ENCODE data around the gene AGAP1.

DNA sequence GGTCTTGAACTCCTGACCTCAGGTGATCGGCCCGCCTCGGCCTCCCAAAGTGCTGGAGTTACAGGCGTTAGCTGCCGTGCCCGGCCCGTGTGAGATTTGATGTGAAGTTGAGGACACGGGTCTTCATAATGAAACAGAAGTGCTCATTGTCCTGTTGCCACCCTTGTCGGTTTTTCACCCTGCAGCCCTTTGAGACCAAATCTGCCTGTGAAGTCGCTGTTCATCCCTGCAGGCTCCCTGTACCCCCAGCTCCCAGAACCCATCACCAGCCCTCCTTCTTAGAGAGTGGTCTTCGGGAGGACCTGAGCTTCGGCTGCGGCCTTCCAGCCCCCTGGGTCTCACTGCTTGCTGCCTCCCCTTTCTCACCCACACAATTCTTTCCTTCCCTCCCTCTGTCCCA, 349.1 kb downstream of the AGAP1 start:
- TF ChIP-seq CTCF (IDR thresholded peaks at IDR 0.05) (no peak), EP300 (IDR thresholded peaks at IDR 0.05) (no peak), POLR2A (IDR thresholded peaks at IDR 0.05) (no peak)
